ENCODE measurements around the gene PSMD3.

PSMD3 gene

DNA sequence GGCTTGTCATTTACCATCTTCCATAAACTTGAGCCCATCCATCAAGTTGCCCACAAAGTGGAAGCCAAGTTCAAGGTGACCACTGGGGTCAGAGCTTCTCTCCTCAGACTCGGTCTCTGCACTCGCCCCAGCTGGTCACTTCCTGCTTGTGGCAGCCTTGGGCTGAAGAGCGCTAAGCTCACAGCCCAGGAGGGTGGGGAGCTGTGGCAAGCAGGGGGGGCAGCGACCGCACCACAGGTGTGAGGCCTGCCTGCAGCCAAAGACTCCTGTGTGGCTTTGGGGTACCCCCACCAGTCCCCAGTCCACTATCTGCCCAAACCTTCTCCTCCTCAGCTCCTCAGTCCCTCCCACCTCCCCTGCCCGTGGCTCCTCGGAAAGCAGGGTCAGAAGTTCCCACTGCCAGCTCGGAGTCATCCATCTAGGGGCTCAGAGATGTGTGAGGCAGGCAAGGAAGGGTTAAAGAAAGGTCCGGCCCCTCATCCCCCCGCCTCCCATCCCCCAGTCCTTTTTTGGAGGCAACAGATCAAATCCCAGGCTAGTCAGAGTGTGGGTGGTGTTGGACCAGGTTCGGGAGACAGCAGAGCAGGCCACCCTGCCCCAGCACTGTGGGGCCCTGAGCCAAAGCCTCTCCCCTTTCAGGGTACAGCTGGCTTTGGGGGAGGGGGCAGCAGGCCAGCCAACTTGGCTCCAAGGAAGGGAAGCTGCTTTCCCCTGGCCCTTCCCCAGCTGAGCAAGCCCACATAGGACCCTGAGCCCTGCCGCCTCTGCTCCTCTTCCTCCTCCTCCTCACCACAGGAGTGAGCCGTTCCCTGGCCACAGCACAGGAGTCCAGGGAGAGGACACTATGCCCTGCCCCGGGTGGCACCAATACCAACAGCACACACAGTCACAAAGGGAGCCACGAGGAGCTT lies 37.9 kb downstream of the PSMD3 start:
- Mint-ChIP-seq H3K27ac (no peak overlapping the region), H3K9me3 (no peaks in the 10 kb centered on the region), H3K4me1 (ENCODE audit: low read depth) (peaks cover 2% of the 10 kb centered on the region), H3K36me3 (ENCODE audit: low read depth) (peaks cover 58% of the 10 kb centered on the region), H3K4me3 (no peak overlapping the region), H3K27me3 (no peaks in the 10 kb centered on the region)
- DNase-seq, result no peak

DNA sequence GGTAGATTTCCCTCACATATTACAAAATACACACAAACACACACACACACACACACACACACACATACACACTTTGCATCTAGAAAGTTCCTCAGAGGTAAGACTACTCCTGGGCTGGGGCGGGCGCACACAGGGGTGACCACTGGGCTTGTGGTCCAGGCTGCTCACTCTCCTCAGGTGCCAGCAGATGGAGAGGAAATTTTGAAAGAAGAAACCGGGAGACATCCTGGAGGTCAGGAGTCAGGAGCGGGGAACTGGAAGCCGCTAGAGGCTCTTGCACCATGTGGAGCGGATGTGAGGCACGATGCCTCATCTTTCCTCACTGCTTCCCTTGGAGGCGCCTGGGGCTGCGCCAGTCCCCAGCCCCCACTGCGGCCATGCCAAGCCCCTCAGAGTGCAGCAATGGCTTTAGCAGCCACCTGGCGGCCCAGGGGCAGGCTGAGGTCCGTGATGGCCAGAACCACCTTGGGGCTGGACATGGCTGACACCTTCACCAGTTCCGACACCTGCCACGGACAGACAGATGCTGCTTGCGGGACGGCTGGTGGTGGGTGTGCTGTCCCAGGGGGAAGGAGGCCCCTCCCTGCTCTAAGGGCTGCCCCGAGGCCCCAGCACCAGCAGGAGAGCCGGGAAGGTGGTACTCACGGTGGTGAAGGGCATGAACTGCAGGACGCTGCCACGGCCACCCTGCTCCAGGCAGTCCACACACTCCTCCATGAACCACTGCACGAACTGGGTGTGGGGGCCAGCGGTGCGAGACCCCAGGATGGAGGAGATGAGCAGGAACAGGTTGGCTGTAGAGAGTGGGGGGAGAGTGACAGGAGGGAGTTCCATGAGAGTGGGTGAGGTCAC lies 38.8 kb downstream of the PSMD3 start:
- no peak for DNase-seq

DNA sequence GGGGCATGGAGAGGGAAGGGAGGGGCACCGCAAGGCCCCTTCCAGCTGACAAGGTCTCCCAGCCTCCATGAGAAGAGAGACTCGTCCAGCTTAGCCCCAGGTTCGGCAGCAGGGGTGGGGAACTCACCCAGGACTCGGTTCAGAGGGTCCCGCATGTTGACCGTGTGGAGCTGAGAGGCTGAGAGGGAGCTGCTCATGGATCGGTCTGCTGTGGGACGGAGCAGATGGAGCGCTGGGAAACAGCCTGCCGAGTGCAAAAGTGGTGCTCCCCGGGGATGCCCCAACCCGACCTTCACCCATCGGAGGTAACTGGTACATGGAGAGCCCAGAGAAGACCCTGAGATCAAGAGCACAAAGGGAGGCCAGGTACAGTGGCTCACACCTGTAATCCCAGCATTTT lies 39.5 kb downstream of the PSMD3 start:
- H3K27me3 Mint-ChIP-seq, result no peaks in the 10 kb centered on the region
- no peaks in the 10 kb centered on the region for H3K9me3 Mint-ChIP-seq
- no peak overlapping the region for H3K4me3 Mint-ChIP-seq
- peaks cover 68% of the 10 kb centered on the region for H3K36me3 Mint-ChIP-seq (ENCODE audit: low read depth)
- no peak for DNase-seq
- peaks cover under 1% of the 10 kb centered on the region for H3K4me1 Mint-ChIP-seq (ENCODE audit: low read depth)
- no peak overlapping the region for H3K27ac Mint-ChIP-seq

More for the DNA sequence above, 38.8 kb downstream of the PSMD3 start:
- H3K27ac Mint-ChIP-seq, result no peak overlapping the region
- no peak overlapping the region for H3K4me3 Mint-ChIP-seq
- H3K9me3 Mint-ChIP-seq, result no peaks in the 10 kb centered on the region
- no peaks in the 10 kb centered on the region for H3K4me1 Mint-ChIP-seq (ENCODE audit: low read depth)
- H3K27me3 Mint-ChIP-seq, result no peaks in the 10 kb centered on the region
- H3K36me3 Mint-ChIP-seq (ENCODE audit: low read depth), result peaks cover 65% of the 10 kb centered on the region

DNA sequence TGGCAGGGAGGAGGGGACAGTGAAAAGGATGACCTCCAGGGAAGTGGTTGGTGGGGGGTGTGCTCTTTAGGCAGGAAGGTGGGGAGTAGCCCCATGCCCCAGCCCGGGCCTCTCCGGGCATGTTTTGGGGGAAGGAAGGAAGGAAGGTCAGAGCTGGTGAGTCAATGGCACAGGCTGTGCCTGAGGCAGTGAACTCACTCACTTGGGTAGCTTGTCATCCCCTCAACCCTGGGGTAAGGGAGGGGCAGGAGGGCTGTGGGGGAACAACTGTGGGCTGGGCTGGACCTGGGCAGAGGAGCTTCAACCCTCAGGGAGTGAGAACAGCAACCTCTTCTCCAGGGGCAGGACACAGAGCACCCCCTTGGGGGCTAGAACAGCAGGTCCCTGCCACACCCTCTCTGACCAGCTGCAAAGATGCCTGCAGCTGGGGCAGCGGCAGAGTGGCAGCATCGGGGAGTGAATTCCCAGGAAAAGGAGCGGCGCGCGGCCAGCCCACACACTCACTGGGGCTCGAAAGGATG lies 40.9 kb downstream of the PSMD3 start:
- Mint-ChIP-seq H3K27me3 (no peaks in the 10 kb centered on the region), H3K36me3 (ENCODE audit: low read depth) (peaks cover 82% of the 10 kb centered on the region), H3K27ac (no peak overlapping the region), H3K9me3 (no peaks in the 10 kb centered on the region), H3K4me1 (ENCODE audit: low read depth) (peaks cover 14% of the 10 kb centered on the region), H3K4me3 (no peak overlapping the region)
- no peak for DNase-seq

DNA sequence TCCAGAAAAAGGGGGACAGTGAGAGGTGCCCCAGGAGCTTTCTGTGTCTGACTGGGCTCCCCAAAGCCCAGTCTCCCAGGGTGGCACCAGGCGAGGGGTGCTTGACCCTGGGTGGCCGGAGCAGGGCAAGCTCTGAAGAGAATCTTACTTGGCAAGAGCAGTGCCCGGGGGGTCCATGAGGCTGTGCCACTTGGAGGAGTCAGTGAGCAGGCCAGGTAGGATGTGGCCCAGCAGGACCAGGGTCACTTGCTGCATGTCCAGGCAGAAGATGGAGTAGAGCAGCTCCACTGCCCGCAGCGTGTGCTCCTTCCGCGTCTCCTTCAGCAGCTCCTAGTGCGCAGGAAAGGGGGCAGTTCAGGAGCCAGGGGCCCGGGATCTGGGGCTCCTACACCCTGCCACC lies 41.9 kb downstream of the PSMD3 start:
- no peak overlapping the region for H3K4me3 Mint-ChIP-seq
- H3K4me1 Mint-ChIP-seq (ENCODE audit: low read depth), result peaks cover 22% of the 10 kb centered on the region
- H3K27me3 Mint-ChIP-seq, result no peaks in the 10 kb centered on the region
- H3K27ac Mint-ChIP-seq, result no peak overlapping the region
- H3K36me3 Mint-ChIP-seq (ENCODE audit: low read depth), result peaks cover 88% of the 10 kb centered on the region
- no peaks in the 10 kb centered on the region for H3K9me3 Mint-ChIP-seq
- DNase-seq, result no peak

DNA sequence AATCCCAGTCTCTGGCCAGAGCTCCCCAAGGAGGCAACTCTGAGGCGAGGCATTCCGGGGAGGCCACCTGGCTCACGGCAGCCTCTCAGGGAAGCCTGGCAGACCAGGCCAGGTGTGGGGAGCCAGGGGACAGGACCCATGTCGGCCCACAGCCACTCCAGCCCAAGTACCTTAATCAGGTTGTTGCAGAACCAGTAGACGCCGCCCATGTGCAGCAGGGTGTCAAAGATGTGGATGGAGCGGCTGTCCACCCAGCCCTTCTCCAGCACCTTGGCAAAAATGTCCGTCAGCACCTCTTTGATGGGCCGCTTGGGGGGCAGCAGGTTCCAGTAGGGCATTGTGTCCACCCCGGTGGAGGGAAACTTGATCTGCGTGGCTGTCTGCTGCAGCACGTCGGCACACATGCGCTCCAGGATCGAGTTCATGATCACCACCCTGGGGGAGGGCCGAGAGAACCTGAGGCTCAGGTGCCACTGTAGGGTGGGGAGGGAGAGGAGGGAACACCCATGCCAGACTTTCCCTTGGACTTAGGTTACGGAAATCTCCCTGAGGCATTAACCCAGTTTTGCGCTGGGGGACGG lies 42.4 kb downstream of the PSMD3 start:
- H3K4me3 Mint-ChIP-seq, result no peak overlapping the region
- peaks cover 22% of the 10 kb centered on the region for H3K4me1 Mint-ChIP-seq (ENCODE audit: low read depth)
- H3K36me3 Mint-ChIP-seq (ENCODE audit: low read depth), result peaks cover 88% of the 10 kb centered on the region
- no peaks in the 10 kb centered on the region for H3K27me3 Mint-ChIP-seq
- H3K27ac Mint-ChIP-seq, result no peak overlapping the region
- no peak for DNase-seq
- no peaks in the 10 kb centered on the region for H3K9me3 Mint-ChIP-seq

DNA sequence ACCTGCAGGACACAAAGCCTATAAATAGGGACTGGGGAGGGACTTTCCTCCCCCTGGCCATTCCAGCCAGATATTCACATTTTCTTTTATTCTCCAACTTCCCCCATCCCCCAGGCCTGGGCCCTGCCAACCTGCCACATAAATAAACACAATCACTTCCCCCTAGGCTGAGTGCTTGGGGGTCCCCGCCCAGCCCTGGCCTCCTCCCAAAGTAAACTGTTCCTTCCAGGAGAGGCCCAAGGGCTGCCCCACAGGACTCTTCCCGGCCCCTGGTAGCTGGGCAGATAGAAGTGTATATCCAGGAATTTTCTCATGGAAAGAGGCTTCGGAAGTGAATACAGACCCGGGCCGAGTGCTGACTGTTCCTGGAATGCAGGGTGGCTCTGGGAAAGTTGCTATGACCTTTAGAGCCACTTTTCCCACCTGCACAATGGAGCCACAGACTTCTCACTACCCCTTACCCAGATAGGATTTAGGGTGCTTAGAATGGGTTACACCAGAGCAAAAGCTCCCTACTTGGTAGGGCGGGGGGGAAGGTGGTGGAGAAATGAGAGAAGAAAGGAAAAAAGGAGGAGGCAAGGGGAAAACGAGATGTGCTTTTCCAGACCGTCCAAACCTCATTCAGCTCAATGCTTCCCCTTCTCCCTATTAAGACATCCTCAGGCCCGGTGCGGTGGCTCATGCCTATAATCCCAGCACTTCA lies 43.1 kb downstream of the PSMD3 start:
- Mint-ChIP-seq H3K4me1 (ENCODE audit: low read depth) (peaks cover 22% of the 10 kb centered on the region), H3K36me3 (ENCODE audit: low read depth) (peaks cover 88% of the 10 kb centered on the region), H3K27me3 (no peaks in the 10 kb centered on the region), H3K27ac (no peak overlapping the region), H3K9me3 (no peaks in the 10 kb centered on the region), H3K4me3 (no peak overlapping the region)
- no peak for DNase-seq

DNA sequence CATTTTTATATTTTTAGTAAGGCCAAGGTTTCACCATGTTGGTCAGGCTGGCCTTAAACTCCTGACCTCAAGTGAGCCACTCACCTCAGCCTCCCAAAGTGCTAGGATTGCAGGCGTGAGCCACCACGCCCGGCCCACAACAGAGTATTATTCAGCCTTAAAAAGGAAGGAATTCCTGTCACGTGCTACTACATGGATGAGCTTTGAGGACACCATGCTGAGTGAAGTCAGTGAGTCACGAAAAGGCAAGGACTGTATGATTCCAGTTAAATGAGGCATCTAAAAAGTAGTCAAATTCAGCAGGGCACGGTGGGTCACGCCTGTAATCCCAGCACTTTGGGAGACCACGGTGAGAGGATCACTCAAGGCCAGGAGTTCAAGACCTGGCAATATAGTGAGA lies 44.3 kb downstream of the PSMD3 start:
- Mint-ChIP-seq H3K27me3 (no peaks in the 10 kb centered on the region), H3K4me3 (no peak overlapping the region), H3K4me1 (ENCODE audit: low read depth) (peaks cover 22% of the 10 kb centered on the region), H3K36me3 (ENCODE audit: low read depth) (peaks cover 88% of the 10 kb centered on the region), H3K27ac (no peak overlapping the region), H3K9me3 (no peaks in the 10 kb centered on the region)
- no peak for DNase-seq

DNA sequence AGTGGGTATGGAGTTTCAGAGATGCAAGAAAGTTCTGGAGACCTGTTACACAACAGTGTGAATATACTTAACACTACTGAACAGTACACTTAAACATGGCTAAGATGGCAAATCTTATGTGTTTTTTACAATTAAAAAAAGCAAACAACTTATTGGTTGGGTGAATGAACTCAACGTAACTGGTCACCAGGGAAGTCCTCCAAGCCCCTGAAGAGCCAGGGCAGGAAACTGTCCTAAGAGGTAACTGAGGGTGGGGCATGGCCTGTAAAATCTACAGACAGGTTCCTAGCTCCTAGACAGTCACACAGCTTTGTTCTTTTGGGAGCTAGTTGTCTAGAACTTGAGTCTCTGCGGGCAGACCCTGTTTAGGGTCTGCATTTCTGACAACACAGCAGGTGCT lies 45.0 kb downstream of the PSMD3 start:
- peaks cover 22% of the 10 kb centered on the region for H3K4me1 Mint-ChIP-seq (ENCODE audit: low read depth)
- DNase-seq, result no peak
- peak overlapping the region; percentile 19 for H3K27ac Mint-ChIP-seq

DNA sequence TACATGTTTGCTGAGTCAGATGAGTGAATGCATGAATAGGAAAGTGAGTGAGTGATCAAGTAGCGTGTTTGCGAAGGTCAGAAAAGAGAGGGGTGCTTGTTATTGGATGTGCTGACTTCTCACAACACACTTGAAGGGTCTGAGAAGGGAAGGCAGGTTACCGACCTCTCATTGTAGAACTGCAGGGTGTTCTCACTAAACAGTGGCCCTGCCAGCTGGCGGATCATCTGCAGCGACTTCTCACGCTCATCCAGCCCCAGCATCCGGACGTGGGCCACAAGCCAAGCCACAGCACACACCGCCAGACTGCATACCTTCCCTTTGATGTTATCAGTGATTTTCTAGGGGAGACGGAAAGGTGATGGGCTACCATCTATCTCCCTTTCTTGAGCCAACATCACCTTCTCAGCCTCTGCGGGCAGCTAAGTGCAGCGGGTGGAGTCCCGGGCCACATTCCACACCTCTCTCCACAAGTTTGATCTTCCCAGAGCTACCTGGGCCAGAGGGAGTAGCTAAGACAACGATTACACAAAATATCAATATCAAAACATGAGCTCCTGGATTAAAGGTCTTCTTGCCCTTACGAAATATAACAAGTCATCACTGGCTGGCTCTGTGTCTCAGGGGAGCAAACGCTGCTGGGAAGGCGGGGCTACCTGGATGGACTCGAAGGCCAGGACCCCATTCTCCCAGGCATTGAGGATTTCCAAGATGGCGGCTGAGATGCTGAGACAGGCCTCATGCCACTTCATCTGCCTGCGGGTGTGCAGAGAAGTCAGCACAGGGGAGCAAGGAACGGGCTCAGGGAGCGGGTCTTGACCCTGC lies 45.6 kb downstream of the PSMD3 start:
- peak; percentile 55 for DNase-seq
- H3K27me3 Mint-ChIP-seq, result no peaks in the 10 kb centered on the region
- H3K9me3 Mint-ChIP-seq, result no peaks in the 10 kb centered on the region
- H3K36me3 Mint-ChIP-seq (ENCODE audit: low read depth), result peaks cover 88% of the 10 kb centered on the region
- peak overlapping the region; percentile 19 for H3K27ac Mint-ChIP-seq
- H3K4me3 Mint-ChIP-seq, result no peak overlapping the region
- peaks cover 22% of the 10 kb centered on the region for H3K4me1 Mint-ChIP-seq (ENCODE audit: low read depth)

More for the DNA sequence above, 45.0 kb downstream of the PSMD3 start:
- no peaks in the 10 kb centered on the region for H3K27me3 Mint-ChIP-seq
- peaks cover 87% of the 10 kb centered on the region for H3K36me3 Mint-ChIP-seq (ENCODE audit: low read depth)
- no peaks in the 10 kb centered on the region for H3K9me3 Mint-ChIP-seq
- no peak overlapping the region for H3K4me3 Mint-ChIP-seq

DNA sequence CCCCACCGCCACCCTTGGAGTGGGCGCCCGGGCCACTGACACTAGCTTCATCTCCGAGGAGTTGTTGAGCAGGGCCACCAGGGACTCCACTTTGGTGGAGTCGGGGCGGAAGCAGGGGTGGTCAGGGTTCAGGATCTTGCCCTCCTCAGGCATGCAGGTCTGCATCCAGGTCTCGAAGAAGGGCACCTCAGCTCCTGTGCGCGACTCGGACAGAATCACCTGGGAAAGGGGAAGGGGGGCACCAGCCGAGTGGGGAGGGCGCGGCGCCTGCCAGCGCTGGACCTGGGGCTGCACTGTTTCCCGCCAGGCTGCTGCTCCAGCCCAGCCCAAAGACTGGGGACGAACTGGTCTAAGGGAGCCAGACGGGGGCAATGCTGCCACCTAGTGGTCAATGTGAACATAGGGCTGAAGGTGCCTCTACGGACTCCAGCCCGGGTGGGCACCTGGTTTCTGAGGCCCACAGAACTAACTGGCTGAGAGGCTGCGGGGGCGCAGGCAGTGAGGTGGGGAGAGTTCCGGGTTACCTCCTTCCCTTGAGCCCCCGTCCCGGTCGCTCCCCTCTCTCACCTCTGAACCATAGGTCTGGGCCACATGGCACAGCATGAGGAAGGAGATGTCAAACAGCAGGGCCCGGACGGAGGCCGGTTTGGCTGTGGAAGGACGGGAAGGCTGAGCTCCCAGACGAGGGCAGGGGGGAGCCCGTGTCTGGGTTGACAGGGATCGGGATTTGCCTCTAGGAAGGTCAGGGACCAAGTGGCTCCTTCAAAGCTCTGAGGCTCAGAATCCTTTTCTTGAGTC lies 46.4 kb downstream of the PSMD3 start:
- Mint-ChIP-seq H3K4me3 (no peak overlapping the region), H3K36me3 (ENCODE audit: low read depth) (peaks cover 88% of the 10 kb centered on the region), H3K27me3 (no peaks in the 10 kb centered on the region), H3K9me3 (no peaks in the 10 kb centered on the region), H3K4me1 (ENCODE audit: low read depth) (peaks cover 22% of the 10 kb centered on the region), H3K27ac (no peak overlapping the region)
- DNase-seq, result peak; percentile 81

DNA sequence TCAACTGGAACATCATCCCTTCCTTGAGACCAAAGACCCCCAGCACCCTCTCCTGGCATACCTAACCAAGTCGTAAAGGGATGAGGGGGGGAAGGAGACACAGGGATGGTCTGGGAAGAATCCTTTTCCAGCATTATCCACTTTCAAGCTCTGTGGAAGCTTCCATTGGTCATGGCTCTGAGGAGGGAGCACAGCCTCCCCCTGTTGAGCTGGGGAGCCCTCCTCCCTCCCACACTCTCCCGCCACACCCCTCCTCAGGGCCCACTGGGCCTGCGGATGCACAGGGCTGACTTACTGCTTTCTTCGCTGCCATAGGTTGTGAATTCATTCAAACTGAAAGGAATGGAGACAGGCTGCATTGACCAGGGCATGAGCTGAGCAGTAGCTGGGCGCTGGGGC lies 47.0 kb downstream of the PSMD3 start:
- Mint-ChIP-seq H3K36me3 (ENCODE audit: low read depth) (peaks cover 88% of the 10 kb centered on the region), H3K4me3 (no peak overlapping the region), H3K27ac (no peak overlapping the region), H3K4me1 (ENCODE audit: low read depth) (peaks cover 22% of the 10 kb centered on the region), H3K27me3 (no peaks in the 10 kb centered on the region), H3K9me3 (no peaks in the 10 kb centered on the region)
- DNase-seq, result no peak

DNA sequence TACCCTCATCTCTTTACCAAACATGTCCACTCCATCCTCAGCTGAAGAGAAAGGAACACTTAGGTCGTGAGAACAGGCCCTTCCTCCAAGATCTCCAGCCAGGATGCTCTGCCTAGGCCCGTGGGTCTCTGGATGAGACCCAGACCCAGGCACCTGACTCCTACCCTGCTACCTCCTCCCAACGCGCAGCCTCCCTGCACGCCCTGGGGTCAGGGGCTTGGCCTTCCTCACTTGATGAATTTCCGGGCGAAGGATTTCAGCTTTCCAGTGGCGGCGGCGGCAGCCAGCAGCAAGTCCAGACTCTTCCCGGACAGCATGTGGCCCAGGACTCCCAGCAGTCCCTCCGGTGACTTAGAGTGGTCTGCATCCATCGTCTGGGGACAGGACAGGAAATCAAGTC lies 48.0 kb downstream of the PSMD3 start:
- Mint-ChIP-seq H3K4me3 (no peak overlapping the region), H3K9me3 (no peaks in the 10 kb centered on the region), H3K4me1 (ENCODE audit: low read depth) (peaks cover 22% of the 10 kb centered on the region), H3K36me3 (ENCODE audit: low read depth) (peaks cover 89% of the 10 kb centered on the region), H3K27me3 (no peaks in the 10 kb centered on the region), H3K27ac (no peak overlapping the region)
- no peak for DNase-seq

Measured in activated T-cell treated with anti-CD3 and anti-CD28 coated beads, Interleukin-2, amount 50 U/mL, for 24 hours (primary cell).